ENCODE results near the gene PPFIA3.

The PPFIA3 gene

GRCh38 chr19:49098795-49099194, 20.5 kb upstream of the PPFIA3 start:
- Mint-ChIP-seq H3K4me1 (peaks cover 15% of the 10 kb centered on the region), H3K4me3 (no peak overlapping the region), H3K9me3 (no peaks in the 10 kb centered on the region), H3K27ac (no peak overlapping the region), H3K36me3 (ENCODE audit: low read depth) (peaks cover 71% of the 10 kb centered on the region), H3K27me3 (ENCODE audit: low read depth) (no peaks in the 10 kb centered on the region)
- TF ChIP-seq, protein P1, sequence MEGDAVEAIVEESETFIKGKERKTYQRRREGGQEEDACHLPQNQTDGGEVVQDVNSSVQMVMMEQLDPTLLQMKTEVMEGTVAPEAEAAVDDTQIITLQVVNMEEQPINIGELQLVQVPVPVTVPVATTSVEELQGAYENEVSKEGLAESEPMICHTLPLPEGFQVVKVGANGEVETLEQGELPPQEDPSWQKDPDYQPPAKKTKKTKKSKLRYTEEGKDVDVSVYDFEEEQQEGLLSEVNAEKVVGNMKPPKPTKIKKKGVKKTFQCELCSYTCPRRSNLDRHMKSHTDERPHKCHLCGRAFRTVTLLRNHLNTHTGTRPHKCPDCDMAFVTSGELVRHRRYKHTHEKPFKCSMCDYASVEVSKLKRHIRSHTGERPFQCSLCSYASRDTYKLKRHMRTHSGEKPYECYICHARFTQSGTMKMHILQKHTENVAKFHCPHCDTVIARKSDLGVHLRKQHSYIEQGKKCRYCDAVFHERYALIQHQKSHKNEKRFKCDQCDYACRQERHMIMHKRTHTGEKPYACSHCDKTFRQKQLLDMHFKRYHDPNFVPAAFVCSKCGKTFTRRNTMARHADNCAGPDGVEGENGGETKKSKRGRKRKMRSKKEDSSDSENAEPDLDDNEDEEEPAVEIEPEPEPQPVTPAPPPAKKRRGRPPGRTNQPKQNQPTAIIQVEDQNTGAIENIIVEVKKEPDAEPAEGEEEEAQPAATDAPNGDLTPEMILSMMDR (IDR thresholded peaks at IDR 0.05; ENCODE audit: unreplicated experiment in 3 of 3), result no peak

- Mint-ChIP-seq H3K4me1 (peaks cover 12% of the 10 kb centered on the region), H3K27ac (peak overlapping the region in 1 of 3 experiments; percentile 22), H3K4me3 (no peak overlapping the region), H3K9me3 (no peaks in the 10 kb centered on the region), H3K27me3 (ENCODE audit: low read depth) (no peaks in the 10 kb centered on the region), H3K36me3 (ENCODE audit: low read depth) (peaks cover 63% of the 10 kb centered on the region)
- TF ChIP-seq, protein P1 (IDR thresholded peaks at IDR 0.05; ENCODE audit: unreplicated experiment in 3 of 3), result no peak
These were observed 18.2 kb upstream of the PPFIA3 start for GRCh38 chr19:49101160-49101559.

DNA sequence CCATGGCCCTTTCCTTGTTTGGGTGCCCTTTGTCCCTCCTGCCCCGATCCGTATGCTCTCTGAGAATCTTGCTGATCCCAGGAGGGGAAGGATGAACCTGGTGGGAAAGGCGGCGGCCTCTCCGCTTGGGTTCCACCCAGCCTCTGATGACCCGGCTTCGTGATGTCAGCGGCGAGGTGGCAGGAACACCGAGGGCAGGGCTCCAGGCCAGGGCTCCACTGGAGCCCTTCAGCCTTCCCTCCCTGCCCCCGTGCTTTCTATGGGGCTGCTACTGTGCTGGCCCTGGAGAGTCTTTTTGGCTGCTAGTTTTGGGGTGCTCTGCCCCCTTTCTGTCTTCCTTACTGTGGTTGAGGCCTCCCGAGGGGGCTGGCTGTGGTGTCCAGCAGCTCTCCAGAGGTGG, 17.0 kb upstream of the PPFIA3 start:
- no peaks in the 10 kb centered on the region for H3K9me3 Mint-ChIP-seq
- peaks cover 12% of the 10 kb centered on the region for H3K4me1 Mint-ChIP-seq
- peak overlapping the region in 1 of 3 experiments; percentile 81 for H3K27ac Mint-ChIP-seq
- no peak overlapping the region for H3K4me3 Mint-ChIP-seq
- no peaks in the 10 kb centered on the region for H3K27me3 Mint-ChIP-seq (ENCODE audit: low read depth)
- TF ChIP-seq, protein P1 (IDR thresholded peaks at IDR 0.05; ENCODE audit: unreplicated experiment in 3 of 3), result no peak
- peaks cover 72% of the 10 kb centered on the region for H3K36me3 Mint-ChIP-seq (ENCODE audit: low read depth)

GRCh38 chr19:49103331-49104085, 15.8 kb upstream of the PPFIA3 start:
- H3K9me3 Mint-ChIP-seq, result no peaks in the 10 kb centered on the region

DNA sequence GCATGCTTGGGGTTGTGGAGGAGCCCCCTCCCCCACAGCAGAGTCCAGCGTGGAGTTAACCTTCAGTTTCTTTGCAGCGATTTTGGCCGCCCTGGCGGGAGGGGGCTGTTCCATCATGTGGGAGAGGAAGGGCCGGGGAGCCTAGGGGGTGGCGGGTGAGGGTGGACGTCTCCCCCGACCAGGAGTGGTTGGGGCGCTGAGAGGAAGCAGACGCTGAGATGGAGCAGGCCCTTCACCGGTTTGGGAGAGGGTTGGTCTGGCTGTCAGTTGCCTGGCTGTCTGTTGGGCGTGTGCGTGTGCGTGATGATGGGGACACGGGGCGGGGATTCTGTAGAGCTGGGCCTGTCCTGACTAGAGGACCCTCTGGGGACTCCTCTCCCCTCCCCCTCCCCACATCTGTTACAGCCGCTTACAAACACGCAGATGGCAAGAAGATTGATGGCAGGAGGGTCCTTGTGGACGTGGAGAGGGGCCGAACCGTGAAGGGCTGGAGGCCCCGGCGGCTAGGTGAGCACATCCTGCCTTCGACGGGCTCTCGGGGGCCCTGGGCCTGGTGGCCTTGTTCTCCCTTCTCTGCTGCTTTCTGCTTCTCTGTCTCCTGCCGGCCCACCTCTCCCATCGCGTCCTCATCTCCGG, 15.0 kb upstream of the PPFIA3 start:
- Mint-ChIP-seq H3K4me1 (peaks cover 12% of the 10 kb centered on the region), H3K27ac (peak overlapping the region; percentile 7 to 89 (median 67)), H3K9me3 (no peaks in the 10 kb centered on the region), H3K36me3 (ENCODE audit: low read depth) (peaks cover 66% of the 10 kb centered on the region), H3K4me3 (peak overlapping the region in 2 of 3 experiments; percentile 43 to 54), H3K27me3 (ENCODE audit: low read depth) (no peaks in the 10 kb centered on the region)
- TF ChIP-seq, protein P1 (IDR thresholded peaks at IDR 0.05; ENCODE audit: unreplicated experiment in 3 of 3), result no peak

More at GRCh38 chr19:49103331-49104085, 15.8 kb upstream of the PPFIA3 start:
- H3K4me1 Mint-ChIP-seq, result peaks cover 12% of the 10 kb centered on the region
- TF ChIP-seq, protein P1 (IDR thresholded peaks at IDR 0.05; ENCODE audit: unreplicated experiment in 3 of 3), result no peak
- no peaks in the 10 kb centered on the region for H3K27me3 Mint-ChIP-seq (ENCODE audit: low read depth)
- H3K4me3 Mint-ChIP-seq, result peak overlapping the region in 1 of 3 experiments; percentile 54
- peak overlapping the region in 1 of 3 experiments; percentile 89 for H3K27ac Mint-ChIP-seq
- peaks cover 66% of the 10 kb centered on the region for H3K36me3 Mint-ChIP-seq (ENCODE audit: low read depth)

Data from nephron (organoid).